Panc1 (cell line): ENCODE measurements around the gene CMIP. TPM values are rescaled to one million over a fixed set of nuclear protein-coding genes. Genes with fewer than 3 reads are reported as not detected.

Experiments used
- ATAC-seq: fragments of 200-7000 bp; cut with Tn5 transposase; 2 replicates; pipeline ENCODE4 v1.9.1; 2020; ENCODE audit warnings: mild to moderate bottlenecking, moderate library complexity
- BruUV-seq: library from RNA; stranded (reverse); fragments of 400-500 nt; replicated peaks from 2 replicates; lab custom pipeline; 2021; lab: Mats Ljungman, UMichigan
- CTCF ChIA-PET: fragments of 300-600 bp; sonication (Branson Sonifier 250); formaldehyde crosslinking; loops from one replicate; lab custom pipeline; 2022; ENCODE audit warnings: antibody characterized with exemption; lab: Charles Lee
- POLR2A ChIA-PET: fragments of 300-600 bp; sonication (Branson Sonifier 250); formaldehyde crosslinking; loops from one replicate; lab custom pipeline; 2022; ENCODE audit warnings: antibody characterized with exemption; lab: Charles Lee
- DNase-seq: peaks from one replicate; pipeline ENCODE4 v3.0.0-alpha.2; 2010; ENCODE audit warnings: low read depth, low spot score
- H3K27ac ChIP-seq: 2 replicates; pipeline ENCODE4 v1.5.1; 2011; ENCODE audit warnings: mild to moderate bottlenecking, low read length, inconsistent platforms
- H3K27me3 ChIP-seq: fragments of 200-500 bp; sonication (Bioruptor generic); 2 replicates; pipeline ENCODE4 v1.6.0; 2014; ENCODE audit warnings: low read length, inconsistent platforms; ENCODE audit not compliant: control insufficient read depth, insufficient read depth
- H3K36me3 ChIP-seq: fragments of 200-500 bp; sonication (Bioruptor generic); 2 replicates; pipeline ENCODE4 v1.5.1; 2014; ENCODE audit warnings: inconsistent platforms, mild to moderate bottlenecking, low read length, moderate library complexity; ENCODE audit not compliant: control insufficient read depth, insufficient read depth
- H3K4me1 ChIP-seq: 2 replicates; pipeline ENCODE4 v1.5.1; 2011; ENCODE audit warnings: inconsistent platforms, mild to moderate bottlenecking, low read length, moderate library complexity; ENCODE audit not compliant: control insufficient read depth, insufficient read depth
- H3K4me3 ChIP-seq, 2 experiments: 2 replicates each; pipeline ENCODE4 v1.5.1; 2011 to 2012; ENCODE audit warnings: low read depth in 2 of 2, low read length in 2 of 2, mild to moderate bottlenecking in 2 of 2, inconsistent platforms in 1 of 2, moderate library complexity in 1 of 2
- H3K9me3 ChIP-seq: fragments of 200-500 bp; sonication (Bioruptor generic); 2 replicates; pipeline ENCODE4 v1.5.1; 2014; ENCODE audit warnings: low read depth, mild to moderate bottlenecking, inconsistent platforms, low read length, moderate library complexity; ENCODE audit not compliant: control insufficient read depth, insufficient read depth
- POLR2AphosphoS5 ChIP-seq: IDR thresholded peaks from 2 replicates; pipeline ENCODE4 v1.6.1; 2012; ENCODE audit warnings: mild to moderate bottlenecking, low read depth, low read length, moderate library complexity
- REST ChIP-seq, 2 experiments: IDR thresholded peaks; 2 replicates each; pipeline ENCODE4 v1.6.1; 2011 to 2012; ENCODE audit warnings: low read depth in 2 of 2, control low read depth in 1 of 2, low read length in 1 of 2, mild to moderate bottlenecking in 1 of 2, moderate library complexity in 1 of 2; ENCODE audit not compliant: insufficient read depth in 1 of 2
- SIN3A ChIP-seq: IDR thresholded peaks from 2 replicates; pipeline ENCODE4 v1.6.1; 2012; ENCODE audit warnings: low read depth, mild to moderate bottlenecking, low read length, moderate library complexity, borderline replicate concordance; ENCODE audit not compliant: insufficient read depth
- TCF7L2 ChIP-seq: IDR thresholded peaks from 2 replicates; pipeline ENCODE4 v1.6.1; 2011; ENCODE audit warnings: mild to moderate bottlenecking, low read depth, low read length, inconsistent platforms
- in situ Hi-C: cut with HindIII; loops from 2 replicates; pipeline ENCODE4 v1.10.0; 2016; ENCODE audit warnings: low sequenced_read_pairs, low pct_unique_long_range_greater_than_20kb
- intact Hi-C: fragments of 100-400 bp; cut with micrococcal nuclease; formaldehyde crosslinking; loops from one replicate; pipeline ENCODE4 v1.10.0; 2022; ENCODE audit not compliant: unreplicated experiment
- total RNA-seq: library from RNA; stranded (reverse); gene quantifications from one replicate; pipeline ENCODE4 v1.2.1, GENCODE V29; 2021; ENCODE audit not compliant: unreplicated experiment

CMIP gene
- total RNA-seq, 1 experiment from 2014 or later = 49.7 TPM

GRCh38 chr16:81611721-81612120 is 167.1 kb downstream of the CMIP start:
- no peaks in the 10 kb centered on the region for H3K27me3 ChIP-seq
- H3K27ac ChIP-seq = no peak overlapping the region
- H3K4me1 ChIP-seq = peaks cover 7% of the 10 kb centered on the region; the same call in 1 of the 2 replicates
- H3K9me3 ChIP-seq = no peaks in the 10 kb centered on the region
- no peak overlapping the region for H3K4me3 ChIP-seq
- DNase-seq (no peak), ATAC-seq (no peak)
- CTCF ChIA-PET = no interaction called here
- intact Hi-C loops = no loop called here
- BruUV-seq = no TSS peak
- POLR2A ChIA-PET = no interaction called here
- in situ Hi-C loops = no loop called here
- TF ChIP-seq REST (IDR thresholded peaks at IDR 0.05; ENCODE audit: insufficient read depth in 1 of 2, low read depth in 2 of 2, low read length in 1 of 2) = no peak
- TF ChIP-seq SIN3A = no peak
- H3K36me3 ChIP-seq = no peaks in the 10 kb centered on the region

- ATAC-seq = no peak
- in situ Hi-C loops = no loop called here
- no peak for DNase-seq
- intact Hi-C loops = no loop called here
- no peak for TF ChIP-seq TCF7L2
- no peak for TF ChIP-seq POLR2AphosphoS5
- H3K4me1 ChIP-seq = peaks cover 7% of the 10 kb centered on the region; the same call in 1 of the 2 replicates
- H3K4me3 ChIP-seq = no peak overlapping the region
- H3K9me3 ChIP-seq = no peaks in the 10 kb centered on the region
- CTCF ChIA-PET = no interaction called here
- H3K27ac ChIP-seq = no peak overlapping the region
- no peaks in the 10 kb centered on the region for H3K36me3 ChIP-seq
- no TSS peak for BruUV-seq
- H3K27me3 ChIP-seq = no peaks in the 10 kb centered on the region
- POLR2A ChIA-PET = no interaction called here
Measured at GRCh38 chr16:81612351-81613163, 167.9 kb downstream of the CMIP start.

GRCh38 chr16:81614171-81614570 is 169.6 kb downstream of the CMIP start:
- ATAC-seq = no peak
- ChIA-PET POLR2A (no interaction called here), CTCF (no interaction called here)
- in situ Hi-C loops (no loop called here), intact Hi-C loops (no loop called here)
- H3K4me1 ChIP-seq = peaks cover 7% of the 10 kb centered on the region; the same call in 1 of the 2 replicates
- H3K36me3 ChIP-seq = no peaks in the 10 kb centered on the region
- H3K27me3 ChIP-seq = no peaks in the 10 kb centered on the region
- no peaks in the 10 kb centered on the region for H3K9me3 ChIP-seq
- no peak for DNase-seq
- TF ChIP-seq SIN3A = no peak
- TF ChIP-seq POLR2AphosphoS5 = no peak
- no peak overlapping the region for H3K4me3 ChIP-seq
- no peak overlapping the region for H3K27ac ChIP-seq
- BruUV-seq = no TSS peak
